ENCODE data around the gene RNF148. TPM values are rescaled to one million over a fixed set of nuclear protein-coding genes. Genes with fewer than 3 reads are reported as not detected.

The RNF148 gene
- total and polyA plus RNA-seq, 2 of the 8 experiments (the other 6 are each of a cell fraction or from before 2014, with no cell fraction given) = 0.27 to 0.45 TPM

DNA sequence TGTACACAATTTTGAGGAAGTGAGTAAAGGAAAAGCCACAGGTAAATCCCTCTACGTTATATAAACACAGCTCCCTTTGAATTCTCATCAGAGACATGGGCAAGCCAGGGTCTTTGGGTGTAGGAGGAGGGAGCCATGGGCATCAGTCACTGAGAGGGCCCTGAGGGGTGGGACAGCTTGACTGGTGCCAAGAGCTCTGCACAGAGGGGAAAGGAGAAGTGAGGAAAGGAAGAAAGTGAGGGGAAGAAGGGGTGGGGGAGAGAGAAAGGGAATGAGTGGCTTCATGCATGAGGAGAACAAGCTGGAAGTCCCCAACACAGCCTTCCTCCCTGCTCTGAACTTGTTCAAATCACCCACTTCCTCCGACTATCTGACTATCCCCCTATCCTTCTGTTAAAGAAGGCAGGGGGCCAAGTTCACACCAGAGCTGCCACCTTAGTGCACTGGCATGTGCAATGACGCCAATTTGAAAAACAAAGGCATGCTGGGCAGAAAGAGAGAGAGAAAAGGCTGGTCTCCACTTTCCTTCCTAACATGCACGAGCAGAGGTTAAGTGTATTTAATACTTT is 16.4 kb upstream of the RNF148 start:
- CTCF ChIA-PET (ENCODE audit: partially characterized antibody) = interaction anchor here (0.6 to 1.1 kb wide), 3 partner anchors 14 to 66 kb away, joined by 3 to 4 read pairs (median 3); no protein-coding TSS in a partner anchor
- Histone ChIP-seq H3K4me2 (ENCODE audit: insufficient read depth in 1 of 2, low read depth in 2 of 2, low read length in 2 of 2) (no peak overlapping the region), H2BK5ac (ENCODE audit: low read depth, low read length) (no peak overlapping the region; the same call in 1 of the 2 replicates), H3K4me1 (replicated peaks in 1 of 4; ENCODE audit: control insufficient read depth in 3 of 4, insufficient read depth in 4 of 4, low read length in 3 of 4) (peaks cover 0 to 6% (median 3%) of the 10 kb centered on the region in 4 experiments; a peak in 3 of 7 replicates), H3K23me2 (ENCODE audit: low read depth, low read length) (no peaks in the 10 kb centered on the region), H3K27me3 (replicated peaks in 1 of 4; ENCODE audit: control insufficient read depth in 3 of 4, extremely low read depth in 1 of 4, insufficient read depth in 3 of 4, low read length in 3 of 4) (no peaks in the 10 kb centered on the region), H3K9ac (replicated peaks in 1 of 4; ENCODE audit: extremely low read depth in 1 of 4, low read depth in 3 of 4, low read length in 3 of 4) (no peak overlapping the region), H2BK15ac (ENCODE audit: low read length) (no peak overlapping the region), H3K56ac (replicated peaks; ENCODE audit: insufficient read length, low read depth, low read length) (no peak overlapping the region), H2BK120ac (replicated peaks; ENCODE audit: low read depth, low read length) (no peak overlapping the region), H3K36me3 (ENCODE audit: control insufficient read depth in 2 of 4, insufficient read depth in 4 of 4, low read length in 3 of 4) (no peaks in the 10 kb centered on the region), H2BK12ac (ENCODE audit: low read depth, low read length) (no peak overlapping the region), H3K4ac (replicated peaks; ENCODE audit: insufficient read length, low read depth, low read length) (no peak overlapping the region), H3K79me1 (ENCODE audit: low read depth, low read length) (no peaks in the 10 kb centered on the region), H3K27ac (ENCODE audit: low read depth, low read length) (no peak overlapping the region), H4K91ac (replicated peaks; ENCODE audit: insufficient read length, low read length) (no peak overlapping the region), H2AFZ (ENCODE audit: low read length) (no peak overlapping the region), H4K20me1 (replicated peaks in 1 of 2; ENCODE audit: control insufficient read depth in 1 of 2, insufficient read depth in 2 of 2, low read length in 2 of 2) (no peaks in the 10 kb centered on the region), H3K23ac (ENCODE audit: insufficient read length) (no peak overlapping the region), H2AK5ac (ENCODE audit: low read depth, low read length) (no peak overlapping the region), H4K5ac (ENCODE audit: insufficient read length, low read depth, low read length) (no peak overlapping the region), H3K14ac (ENCODE audit: insufficient read length) (no peak overlapping the region), H2BK20ac (ENCODE audit: low read length) (no peak overlapping the region), H3K9me3 (ENCODE audit: insufficient read depth in 2 of 2, low read depth in 1 of 2, low read length in 1 of 2) (no peaks in the 10 kb centered on the region), H4K8ac (ENCODE audit: extremely low read depth, insufficient read depth, low read length) (no peak overlapping the region), H3K4me3 (ENCODE audit: extremely low read depth in 1 of 4, insufficient read depth in 2 of 4, low read depth in 3 of 4, low read length in 4 of 4) (no peak overlapping the region), H3K79me2 (ENCODE audit: control insufficient read depth in 1 of 2, insufficient read depth in 2 of 2, low read length in 2 of 2) (no peaks in the 10 kb centered on the region; a peak in 1 of 4 replicates), H3K18ac (ENCODE audit: extremely low read depth, low read length) (no peak overlapping the region)
- FAIRE-seq (no peak), DNase-seq (ENCODE audit: low read depth in 1 of 2, low spot score in 2 of 2) (no peak)
- POLR2A ChIA-PET (ENCODE audit: partially characterized antibody) = no interaction called here
- WGBS, 2 experiments (ENCODE audit: extremely low coverage in 1 of 2, insufficient coverage in 1 of 2, insufficient read length in 1 of 2, insufficient replicate concordance in 2 of 2, low coverage in 1 of 2, low lambda C conversion rate in 2 of 2, missing lambda C conversion rate in 1 of 2) = 75% methylated on average over 4 of the region's 4 CpGs; no CpG with 5 or more reads in 1 of the 2 experiments
- no peak for TF ChIP-seq KDM5A (IDR thresholded peaks at IDR 0.05; ENCODE audit: low read length)
- TF ChIP-seq CHD1 (IDR thresholded peaks at IDR 0.05; ENCODE audit: low read depth, low read length) = no peak
- TF ChIP-seq, protein P1, sequence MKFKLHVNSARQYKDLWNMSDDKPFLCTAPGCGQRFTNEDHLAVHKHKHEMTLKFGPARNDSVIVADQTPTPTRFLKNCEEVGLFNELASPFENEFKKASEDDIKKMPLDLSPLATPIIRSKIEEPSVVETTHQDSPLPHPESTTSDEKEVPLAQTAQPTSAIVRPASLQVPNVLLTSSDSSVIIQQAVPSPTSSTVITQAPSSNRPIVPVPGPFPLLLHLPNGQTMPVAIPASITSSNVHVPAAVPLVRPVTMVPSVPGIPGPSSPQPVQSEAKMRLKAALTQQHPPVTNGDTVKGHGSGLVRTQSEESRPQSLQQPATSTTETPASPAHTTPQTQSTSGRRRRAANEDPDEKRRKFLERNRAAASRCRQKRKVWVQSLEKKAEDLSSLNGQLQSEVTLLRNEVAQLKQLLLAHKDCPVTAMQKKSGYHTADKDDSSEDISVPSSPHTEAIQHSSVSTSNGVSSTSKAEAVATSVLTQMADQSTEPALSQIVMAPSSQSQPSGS (IDR thresholded peaks at IDR 0.05; ENCODE audit: low read length) = no peak
- TF ChIP-seq, protein P2, sequence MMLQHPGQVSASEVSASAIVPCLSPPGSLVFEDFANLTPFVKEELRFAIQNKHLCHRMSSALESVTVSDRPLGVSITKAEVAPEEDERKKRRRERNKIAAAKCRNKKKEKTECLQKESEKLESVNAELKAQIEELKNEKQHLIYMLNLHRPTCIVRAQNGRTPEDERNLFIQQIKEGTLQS (IDR thresholded peaks at IDR 0.05; ENCODE audit: insufficient read depth, low read depth, low read length) = no peak
- TF ChIP-seq KDM4A (IDR thresholded peaks at IDR 0.05; ENCODE audit: low read depth, low read length, severe bottlenecking) = no peak
- TF ChIP-seq CHD2 (IDR thresholded peaks at IDR 0.05; ENCODE audit: low read length) = no peak
- TF ChIP-seq RFX5 (IDR thresholded peaks at IDR 0.05; ENCODE audit: borderline replicate concordance, low read depth, low read length) = no peak
- no peak for TF ChIP-seq SP1 (IDR thresholded peaks at IDR 0.05; ENCODE audit: low read depth, low read length)
- no peak for TF ChIP-seq YY1 (IDR thresholded peaks at IDR 0.05; ENCODE audit: low read depth, low read length)
- no peak for TF ChIP-seq HDAC6 (IDR thresholded peaks at IDR 0.05; ENCODE audit: low read depth, low read length)
- TF ChIP-seq RBBP5 (IDR thresholded peaks at IDR 0.05; ENCODE audit: borderline replicate concordance, low read depth, low read length) = no peak
- TF ChIP-seq MAFK (IDR thresholded peaks at IDR 0.05; ENCODE audit: low read depth, low read length) = no peak

All from H1 (cell line).